Suprapubic skin (tissue), 4 donors: ENCODE data around the gene NR4A2. TPM values are rescaled to one million over a fixed set of nuclear protein-coding genes. Genes with fewer than 3 reads are reported as not detected.
A peak's percentile ranks its signal among the peaks of the same experiment; 100 is the strongest.

Experiments
- DNase-seq, 2 donors: peaks; one replicate each; pipeline ENCODE4 v3.0.0-alpha.2; 2019; ENCODE audit warnings: low spot score in 2 of 2
- H3K27ac ChIP-seq: fragments of 200-600 bp; sonication (generic); one replicate; pipeline ENCODE4 v1.5.1; 2019
- H3K27me3 ChIP-seq: fragments of 200-600 bp; sonication (generic); one replicate; pipeline ENCODE4 v1.5.1; 2019
- H3K36me3 ChIP-seq: fragments of 200-600 bp; sonication (generic); one replicate; pipeline ENCODE4 v1.5.1; 2019
- H3K4me1 ChIP-seq: fragments of 200-600 bp; sonication (generic); one replicate; pipeline ENCODE4 v1.5.1; 2019
- H3K4me3 ChIP-seq: fragments of 200-600 bp; sonication (generic); one replicate; pipeline ENCODE4 v1.5.1; 2019; ENCODE audit warnings: mild to moderate bottlenecking
- H3K9me3 ChIP-seq: fragments of 200-600 bp; sonication (generic); one replicate; pipeline ENCODE4 v1.5.1; 2019
- EP300 ChIP-seq: sonication (generic); formaldehyde crosslinking; IDR thresholded peaks from one replicate; pipeline ENCODE4 v1.6.1; 2017; ENCODE audit warnings: antibody characterized with exemption
- POLR2A ChIP-seq, 2 donors: fragments of 450-650 bp; IDR thresholded peaks; one replicate each; pipeline ENCODE4 v1.6.1; 2017; ENCODE audit warnings: antibody characterized with exemption in 2 of 2, mild to moderate bottlenecking in 2 of 2, moderate library complexity in 2 of 2
- POLR2AphosphoS5 ChIP-seq, 3 donors: sonication (generic); formaldehyde crosslinking; IDR thresholded peaks; one replicate each; pipeline ENCODE4 v1.6.1; 2017; ENCODE audit warnings: antibody characterized with exemption in 3 of 3
- WGBS: methylation state at CpG from one replicate; pipeline ENCODE4 v1.1.5; 2018; 5-methylcytosine and 5-hydroxymethylcytosine counted together
- total RNA-seq, 4 donors: library from RNA; depleted of rRNA; stranded (reverse); fragments of >200 nt; gene quantifications; one replicate each; pipeline ENCODE4 v1.1.0, GENCODE V29; 2016
- TF ChIP-seq, protein P1 (sequence below), 2 donors: fragments of 200-600 bp in 1 of 2; fragments of 450-650 bp in 1 of 2; sonication (generic) in 1 of 2; IDR thresholded peaks; one replicate each; pipeline ENCODE4 v1.5.1; 2016 to 2019; ENCODE audit warnings: antibody characterized with exemption in 2 of 2, mild to moderate bottlenecking in 1 of 2, moderate library complexity in 1 of 2

NR4A2 gene
- total RNA-seq, 4 donors from 2014 or later: 9.5 to 21.7 (median 19.8) TPM

DNA sequence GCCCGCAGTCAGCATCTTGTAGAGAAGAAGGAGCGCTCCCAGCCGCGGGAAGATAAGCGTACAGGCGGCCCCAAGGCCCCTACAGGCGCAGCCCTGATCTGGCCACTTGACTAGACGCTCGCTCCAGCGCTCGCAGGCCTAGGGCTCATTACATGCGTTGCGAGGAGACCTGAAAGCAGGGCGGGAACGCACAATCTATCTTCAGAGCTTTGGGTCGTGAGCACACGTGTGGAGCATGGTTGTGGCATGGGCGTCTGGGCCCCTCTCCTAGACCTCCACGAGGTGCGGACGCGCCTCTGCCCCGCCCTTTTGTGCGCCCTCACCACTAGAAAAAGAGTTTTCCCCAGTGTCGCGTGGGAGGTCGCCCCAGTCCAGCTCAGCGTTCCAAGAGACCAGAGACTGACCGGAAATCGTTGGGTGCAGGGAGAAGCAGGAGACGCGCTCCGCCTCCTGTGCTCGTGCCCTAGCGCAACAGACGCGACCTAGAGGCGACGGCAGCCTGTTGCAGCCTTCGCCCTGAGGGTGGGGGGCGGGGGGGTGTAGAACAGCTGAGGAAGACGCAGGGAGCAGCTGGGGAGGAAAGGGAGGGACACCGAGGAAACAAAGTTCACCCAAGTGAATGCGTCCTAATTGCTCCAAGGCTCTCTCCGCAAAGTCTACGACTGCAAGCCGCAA, 12.6 kb downstream of the NR4A2 start:
- H3K36me3 ChIP-seq: no peaks in the 10 kb centered on the region
- DNase-seq: no peak
- peaks cover 33% of the 10 kb centered on the region for H3K4me1 ChIP-seq
- H3K4me3 ChIP-seq: peak overlapping the region; percentile 49
- peak overlapping the region; percentile 61 for H3K27ac ChIP-seq
- WGBS: 16% methylated on average over 29 of the region's 47 CpGs
- no peaks in the 10 kb centered on the region for H3K9me3 ChIP-seq
- peaks cover 28% of the 10 kb centered on the region for H3K27me3 ChIP-seq
- TF ChIP-seq EP300: no peak
- TF ChIP-seq, protein P1, sequence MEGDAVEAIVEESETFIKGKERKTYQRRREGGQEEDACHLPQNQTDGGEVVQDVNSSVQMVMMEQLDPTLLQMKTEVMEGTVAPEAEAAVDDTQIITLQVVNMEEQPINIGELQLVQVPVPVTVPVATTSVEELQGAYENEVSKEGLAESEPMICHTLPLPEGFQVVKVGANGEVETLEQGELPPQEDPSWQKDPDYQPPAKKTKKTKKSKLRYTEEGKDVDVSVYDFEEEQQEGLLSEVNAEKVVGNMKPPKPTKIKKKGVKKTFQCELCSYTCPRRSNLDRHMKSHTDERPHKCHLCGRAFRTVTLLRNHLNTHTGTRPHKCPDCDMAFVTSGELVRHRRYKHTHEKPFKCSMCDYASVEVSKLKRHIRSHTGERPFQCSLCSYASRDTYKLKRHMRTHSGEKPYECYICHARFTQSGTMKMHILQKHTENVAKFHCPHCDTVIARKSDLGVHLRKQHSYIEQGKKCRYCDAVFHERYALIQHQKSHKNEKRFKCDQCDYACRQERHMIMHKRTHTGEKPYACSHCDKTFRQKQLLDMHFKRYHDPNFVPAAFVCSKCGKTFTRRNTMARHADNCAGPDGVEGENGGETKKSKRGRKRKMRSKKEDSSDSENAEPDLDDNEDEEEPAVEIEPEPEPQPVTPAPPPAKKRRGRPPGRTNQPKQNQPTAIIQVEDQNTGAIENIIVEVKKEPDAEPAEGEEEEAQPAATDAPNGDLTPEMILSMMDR (IDR thresholded peaks at IDR 0.05): peak in 1 of 2 donors; percentile 11
- no peak for TF ChIP-seq POLR2AphosphoS5 (IDR thresholded peaks at IDR 0.05)
- no peak for TF ChIP-seq POLR2A (IDR thresholded peaks at IDR 0.05)

DNA sequence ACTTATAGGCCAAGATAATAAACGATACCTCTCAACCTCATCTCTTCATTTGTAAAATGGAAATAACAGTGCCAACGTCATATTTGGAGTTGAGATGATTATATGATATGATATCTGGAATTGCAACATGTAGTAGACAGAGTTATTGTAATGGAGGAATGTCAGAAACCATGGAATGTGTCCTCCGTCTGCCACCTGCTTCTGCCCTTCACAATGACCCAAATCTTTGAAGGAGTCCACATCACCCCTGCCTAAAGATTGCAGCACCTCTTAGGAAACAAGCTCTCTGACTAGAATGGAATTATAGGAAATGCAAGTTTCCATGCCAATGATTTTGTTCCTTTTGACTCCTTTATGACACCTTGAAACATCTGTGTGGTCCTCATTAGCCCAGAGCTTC, 14.9 kb downstream of the NR4A2 start:
- 85% methylated on average over 3 of the region's 3 CpGs for WGBS
- no peak for TF ChIP-seq EP300
- TF ChIP-seq, protein P1 (IDR thresholded peaks at IDR 0.05): no peak
- no peak for TF ChIP-seq POLR2AphosphoS5 (IDR thresholded peaks at IDR 0.05)
- no peak for TF ChIP-seq POLR2A (IDR thresholded peaks at IDR 0.05)
- Histone ChIP-seq H3K4me1 (peaks cover 31% of the 10 kb centered on the region), H3K27me3 (peaks cover 24% of the 10 kb centered on the region), H3K27ac (no peak overlapping the region), H3K36me3 (no peaks in the 10 kb centered on the region), H3K4me3 (no peak overlapping the region), H3K9me3 (no peaks in the 10 kb centered on the region)
- no peak for DNase-seq

DNA sequence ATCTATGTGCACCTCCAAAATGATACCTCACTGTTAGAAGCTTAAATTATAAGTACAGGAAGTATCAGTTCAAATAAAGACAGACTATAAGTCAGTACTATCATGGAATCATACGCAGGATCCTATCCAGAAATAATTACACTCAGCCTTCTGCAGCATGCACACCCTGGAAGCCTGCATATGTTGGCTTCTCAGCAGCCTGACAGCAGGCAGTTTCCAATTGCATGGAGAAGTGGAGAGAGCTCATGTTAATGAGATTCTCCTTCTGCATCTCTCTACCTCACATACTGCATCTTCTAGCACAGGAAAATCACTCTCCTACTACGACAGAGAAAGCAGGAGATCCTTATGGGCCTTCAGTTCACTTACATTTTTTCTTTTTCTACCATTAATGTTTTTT, 20.5 kb downstream of the NR4A2 start:
- WGBS: 60% methylated on average over 2 of the region's 2 CpGs
- no peaks in the 10 kb centered on the region for H3K36me3 ChIP-seq
- no peak for DNase-seq
- TF ChIP-seq POLR2A (IDR thresholded peaks at IDR 0.05): no peak
- TF ChIP-seq POLR2AphosphoS5 (IDR thresholded peaks at IDR 0.05): no peak
- TF ChIP-seq EP300: no peak
- TF ChIP-seq, protein P1 (IDR thresholded peaks at IDR 0.05): no peak
- no peak overlapping the region for H3K4me3 ChIP-seq
- no peaks in the 10 kb centered on the region for H3K27me3 ChIP-seq
- no peaks in the 10 kb centered on the region for H3K9me3 ChIP-seq
- no peaks in the 10 kb centered on the region for H3K4me1 ChIP-seq
- H3K27ac ChIP-seq: no peak overlapping the region

DNA sequence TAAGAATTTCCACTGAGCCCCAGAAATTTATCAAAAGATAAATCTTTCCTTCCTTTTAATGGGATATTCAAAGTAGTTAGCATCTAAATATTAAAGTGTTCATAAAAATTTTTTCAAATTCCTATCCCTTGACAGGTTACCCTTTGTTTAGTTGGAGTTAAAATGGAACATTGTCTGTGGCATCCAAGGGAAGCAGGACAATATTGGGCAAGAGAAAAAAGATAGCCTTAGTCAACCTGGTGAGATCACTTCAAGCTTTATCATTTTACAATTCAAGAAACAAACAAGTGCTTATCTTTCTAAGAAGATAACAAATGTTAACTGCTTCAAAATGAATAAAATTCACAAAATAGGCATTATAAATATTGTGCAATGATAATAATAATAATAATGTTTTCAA, 21.7 kb downstream of the NR4A2 start:
- H3K4me1 ChIP-seq: no peaks in the 10 kb centered on the region
- TF ChIP-seq POLR2A (IDR thresholded peaks at IDR 0.05): no peak
- TF ChIP-seq POLR2AphosphoS5 (IDR thresholded peaks at IDR 0.05): no peak
- no peak for TF ChIP-seq EP300
- TF ChIP-seq, protein P1 (IDR thresholded peaks at IDR 0.05): no peak
- no peaks in the 10 kb centered on the region for H3K9me3 ChIP-seq

DNA sequence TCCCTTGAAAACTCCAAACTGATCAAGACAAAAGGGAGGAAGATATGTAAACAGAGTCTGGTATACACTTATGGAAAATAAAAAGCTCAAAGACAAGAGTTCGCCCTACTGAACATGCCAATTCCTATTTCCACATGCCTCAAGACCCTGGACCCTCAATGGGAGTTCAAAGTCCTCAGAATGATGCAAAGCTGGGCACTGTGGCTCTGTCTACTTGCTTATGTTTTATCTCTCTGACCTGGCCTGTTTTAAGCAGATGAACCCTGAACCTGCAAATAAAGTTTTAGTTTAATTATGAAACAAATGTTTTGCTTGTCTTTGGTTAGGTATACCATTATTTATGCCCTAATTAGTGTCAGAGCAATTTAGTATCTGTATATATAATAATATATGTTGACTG, 22.6 kb downstream of the NR4A2 start:
- no peak overlapping the region for H3K27ac ChIP-seq
- H3K4me1 ChIP-seq: no peaks in the 10 kb centered on the region
- no peaks in the 10 kb centered on the region for H3K27me3 ChIP-seq
- no peak overlapping the region for H3K4me3 ChIP-seq
- no peaks in the 10 kb centered on the region for H3K9me3 ChIP-seq
- no peak for DNase-seq
- H3K36me3 ChIP-seq: no peaks in the 10 kb centered on the region
- WGBS: 88% methylated on average over 1 of the region's 1 CpG
- TF ChIP-seq, protein P1 (IDR thresholded peaks at IDR 0.05): no peak
- TF ChIP-seq EP300 (no peak), POLR2AphosphoS5 (IDR thresholded peaks at IDR 0.05) (no peak), POLR2A (IDR thresholded peaks at IDR 0.05) (no peak)

More for the DNA sequence above, 21.7 kb downstream of the NR4A2 start:
- H3K4me3 ChIP-seq: no peak overlapping the region
- no peak for DNase-seq
- H3K27ac ChIP-seq: no peak overlapping the region
- H3K36me3 ChIP-seq: no peaks in the 10 kb centered on the region
- H3K27me3 ChIP-seq: no peaks in the 10 kb centered on the region
